CD4-positive, alpha-beta T cell treated with Interleukin-17A for 4 hours (primary cell): Measurements from ENCODE around the gene MIS18A.
"Not testable (repeated sequence)": the region's sequence is repeated elsewhere in the genome, so short reads cannot be mapped to it uniquely, and the experiment has no call there.

Source experiments
- DNase-seq: peaks from one replicate; pipeline ENCODE4 v3.0.0-alpha.2; 2020; ENCODE audit warnings: mixed read lengths

Gene MIS18A

DNA sequence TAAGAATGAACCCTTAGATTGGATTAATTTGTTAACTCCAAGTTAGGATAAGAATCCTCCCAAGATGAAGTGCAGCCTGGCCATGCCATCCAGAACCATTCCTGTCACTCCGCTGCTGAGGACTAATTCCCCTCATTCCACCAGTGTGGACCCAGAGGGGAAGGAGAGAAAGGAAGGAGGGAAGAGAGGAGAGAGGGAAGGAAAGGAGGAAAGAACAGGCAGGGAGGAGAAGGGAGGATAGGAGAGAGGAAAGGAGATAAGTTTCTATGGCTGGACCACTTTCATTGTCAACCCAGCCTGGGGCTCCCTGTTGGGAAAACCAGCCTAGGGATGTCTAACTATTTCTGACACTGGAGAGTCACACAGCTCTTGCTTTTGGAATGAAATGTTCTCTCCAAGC lies 24.5 kb upstream of the MIS18A start:
- no peak for DNase-seq

DNA sequence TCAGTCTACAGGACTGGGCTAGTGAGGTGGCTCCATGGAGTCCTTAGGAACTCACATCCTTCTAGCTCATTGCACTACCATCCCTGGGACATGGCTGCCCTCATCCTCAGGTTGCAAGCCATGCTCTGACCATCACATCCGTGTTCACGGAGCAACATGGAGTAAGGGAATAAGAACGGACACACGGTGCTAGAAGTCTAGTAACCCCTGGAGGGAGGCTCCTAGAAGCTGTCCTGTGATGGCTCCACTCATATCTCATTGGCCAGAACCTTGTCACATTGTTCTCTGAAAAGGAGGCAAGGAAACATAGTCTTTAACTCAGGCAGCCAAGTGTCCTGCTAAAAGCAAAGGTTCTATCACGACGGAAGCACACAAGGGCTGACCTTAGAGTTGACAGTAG lies 23.7 kb upstream of the MIS18A start:
- no peak for DNase-seq

- DNase-seq = no peak
These were observed 22.7 kb upstream of the MIS18A start for GRCh38 chr21:32301596-32301995.

DNA sequence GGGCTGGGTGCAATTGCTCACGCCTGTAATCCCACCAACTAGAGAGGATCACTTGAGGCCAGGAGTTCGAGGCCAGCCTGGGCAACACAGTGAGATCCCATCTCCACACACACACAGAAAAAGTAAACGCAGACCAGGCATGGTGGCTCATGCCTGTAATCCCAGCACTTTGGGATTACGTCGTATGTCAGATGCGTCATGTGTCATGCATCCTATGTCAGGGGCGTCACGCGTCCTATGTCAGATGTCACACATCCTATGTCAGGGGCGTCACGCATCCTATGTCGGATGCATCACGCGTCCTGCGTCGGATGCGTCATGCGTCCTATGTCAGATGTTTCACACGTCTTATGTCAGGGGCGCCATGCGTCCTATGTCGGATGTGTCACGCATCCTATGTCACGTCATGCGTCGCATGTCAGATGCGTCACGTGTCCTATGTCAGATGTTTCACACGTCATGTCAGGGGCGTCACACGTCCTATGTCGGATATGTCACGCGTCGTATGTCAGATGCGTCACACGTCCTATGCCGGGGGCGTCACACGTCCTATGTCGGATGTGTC lies 21.4 kb upstream of the MIS18A start:
- no peak for DNase-seq

- DNase-seq = no peak
These were observed 20.8 kb upstream of the MIS18A start for GRCh38 chr21:32299695-32300094.

GRCh38 chr21:32298658-32299081 lies 19.8 kb upstream of the MIS18A start, which contains the start of gene MRAP:
MRAP (plus strand) TSS chr21:32298855; CDS start chr21:32298972, 117 bp downstream.
- no peak for DNase-seq

DNA sequence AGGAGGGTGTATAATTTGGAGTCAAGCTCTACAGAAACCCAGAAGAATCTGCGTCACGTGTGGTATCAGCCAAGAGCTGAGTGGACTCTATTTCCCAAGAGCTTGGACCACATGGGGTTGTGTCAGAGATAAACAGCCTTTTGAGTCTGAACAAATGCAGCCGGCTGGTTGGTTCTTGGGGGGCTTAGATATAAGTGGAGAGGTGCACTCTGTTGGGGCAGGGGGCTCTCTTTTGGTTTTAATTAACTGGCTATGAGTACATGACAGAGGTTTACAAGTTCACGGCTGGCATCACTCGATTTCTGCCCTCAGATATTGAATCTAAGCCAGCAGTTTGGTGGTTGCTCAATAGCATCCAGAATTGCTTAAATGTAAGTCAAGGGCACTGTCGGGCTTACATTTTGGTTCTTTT lies 19.3 kb upstream of the MIS18A start:
- DNase-seq = no peak

DNA sequence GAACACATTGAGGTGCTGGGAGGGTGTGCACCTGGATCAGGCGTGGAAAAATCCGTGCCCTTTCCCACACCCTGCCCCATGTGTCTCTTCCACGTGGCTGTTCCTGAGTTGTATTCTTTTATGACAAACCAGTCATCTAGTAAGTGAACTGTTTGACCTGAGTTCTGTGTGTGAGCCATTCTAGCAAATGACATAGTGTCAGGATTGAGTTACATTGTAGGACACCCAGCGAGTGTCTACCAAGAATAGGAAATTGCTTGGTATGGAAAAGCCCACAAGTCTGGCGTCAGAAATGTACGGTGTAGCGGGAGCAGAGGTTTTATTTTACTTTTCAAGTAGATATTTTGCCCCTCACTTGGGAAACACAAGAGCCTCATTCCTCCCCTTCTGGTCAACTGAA lies 18.6 kb upstream of the MIS18A start:
- no peak for DNase-seq

DNA sequence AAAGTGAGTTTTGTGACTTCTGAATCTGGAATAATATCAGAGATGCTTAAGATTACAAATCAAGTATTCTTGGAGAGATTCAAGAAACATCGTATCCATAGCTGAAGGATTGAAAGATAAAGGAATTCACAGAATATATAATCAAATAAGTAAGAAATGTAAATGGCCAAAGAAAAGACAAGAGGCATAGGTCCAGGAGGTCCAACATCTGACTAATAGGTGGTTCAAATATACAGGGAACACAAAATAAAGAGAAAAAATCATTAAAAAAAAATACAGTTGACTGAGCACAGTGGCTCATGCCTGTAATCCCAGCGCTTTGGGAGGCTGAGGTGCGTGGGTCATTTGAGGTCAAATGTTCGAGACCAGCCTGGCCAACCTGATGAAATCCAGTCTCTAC lies 6.6 kb upstream of the MIS18A start:
- DNase-seq = no peak

- no peak for DNase-seq
These were observed 4.1 kb upstream of the MIS18A start for GRCh38 chr21:32282992-32283391.

- DNase-seq = no peak
These were observed 2.7 kb upstream of the MIS18A start for GRCh38 chr21:32281531-32281930.

DNA sequence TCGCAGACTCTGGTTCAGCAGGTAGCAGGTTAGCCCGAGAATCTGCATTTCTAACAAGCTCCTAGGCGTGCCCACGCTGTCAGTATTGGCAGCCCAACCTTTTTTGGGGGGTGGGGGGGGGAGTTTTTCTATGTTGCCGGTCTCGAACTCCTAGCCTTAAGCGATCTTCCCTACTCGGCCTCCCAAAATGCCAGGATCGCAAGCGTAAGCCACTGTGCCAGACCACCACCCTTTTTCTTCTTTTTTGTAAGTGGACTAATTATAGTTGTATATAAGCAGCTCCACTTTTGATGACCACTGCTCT lies 480 bp upstream of the MIS18A start:
- no peak for DNase-seq

GRCh38 chr21:32278103-32278502 lies 746 bp downstream of the MIS18A start:
- DNase-seq = no peak

- no peak for DNase-seq
These were observed 2.2 kb downstream of the MIS18A start for GRCh38 chr21:32276671-32277070.

GRCh38 chr21:32270748-32271147 lies 8.1 kb downstream of the MIS18A start:
- DNase-seq = no peak

DNA sequence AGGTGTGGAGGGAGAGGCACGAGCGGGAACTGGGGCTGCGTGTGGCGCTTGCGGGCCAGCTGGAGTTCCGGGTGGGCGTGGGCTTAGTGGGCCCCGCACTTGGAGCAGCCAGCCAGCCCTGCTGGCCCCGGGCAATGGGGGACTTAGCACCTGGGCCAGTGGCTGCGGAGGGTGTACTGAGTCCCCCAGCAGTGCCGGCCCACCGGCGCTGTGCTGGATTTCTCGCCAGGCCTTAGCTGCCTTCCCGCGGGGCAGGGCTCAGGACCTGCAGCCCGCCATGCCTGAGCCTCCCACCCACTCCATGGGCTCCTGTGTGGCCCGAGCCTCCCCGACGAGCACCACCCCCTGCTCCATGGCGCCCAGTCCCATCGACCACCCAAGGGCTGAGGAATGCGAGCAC lies 13.5 kb downstream of the MIS18A start:
- DNase-seq = not testable (repeated sequence)

GRCh38 chr21:32261929-32262328 lies 16.9 kb downstream of the MIS18A start:
- DNase-seq = no peak

- DNase-seq = no peak
These were observed 18.7 kb downstream of the MIS18A start for GRCh38 chr21:32260130-32260529.

GRCh38 chr21:32258786-32259048 lies 20.1 kb downstream of the MIS18A start:
- not testable (repeated sequence) for DNase-seq

DNA sequence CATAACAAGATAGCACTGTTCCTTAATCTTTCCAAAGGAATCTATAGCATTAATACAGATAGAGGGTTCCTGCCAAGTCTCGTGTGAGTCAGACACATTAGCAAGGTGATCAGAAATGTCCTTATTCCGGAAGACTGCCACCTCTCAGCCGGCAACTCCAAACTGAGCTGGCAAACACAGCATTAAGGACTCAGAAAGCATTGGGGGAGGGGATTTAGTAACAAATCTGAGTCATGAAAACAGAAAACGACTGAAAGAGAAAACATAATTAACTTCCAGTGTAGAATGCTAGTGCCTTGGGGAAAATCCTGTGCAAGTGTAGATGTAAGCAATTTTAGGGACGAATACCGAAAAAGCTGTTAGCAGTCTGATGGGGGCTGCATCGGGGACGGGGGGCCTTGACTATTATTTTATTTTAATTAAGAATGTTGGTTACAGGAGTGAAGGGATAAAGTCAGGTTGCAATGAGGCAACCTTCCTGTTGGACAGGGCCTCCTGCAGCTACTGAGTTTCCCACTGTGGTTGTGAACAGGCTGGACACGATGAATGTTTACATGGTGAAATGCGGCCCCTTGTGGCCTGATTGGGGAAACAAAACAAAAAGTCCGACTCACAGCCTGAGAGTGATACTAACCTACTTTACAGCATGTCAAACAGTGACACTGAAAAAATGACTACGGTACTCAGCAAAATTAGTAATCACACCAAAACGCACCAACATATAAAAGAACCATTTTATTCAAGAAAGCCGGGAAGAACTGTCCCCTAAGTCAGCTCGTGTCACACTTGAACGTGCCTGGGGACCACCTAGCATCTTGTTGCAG lies 20.7 kb downstream of the MIS18A start:
- peak; percentile 15 for DNase-seq

GRCh38 chr21:32256873-32257620 lies 21.8 kb downstream of the MIS18A start:
- DNase-seq = no peak

DNA sequence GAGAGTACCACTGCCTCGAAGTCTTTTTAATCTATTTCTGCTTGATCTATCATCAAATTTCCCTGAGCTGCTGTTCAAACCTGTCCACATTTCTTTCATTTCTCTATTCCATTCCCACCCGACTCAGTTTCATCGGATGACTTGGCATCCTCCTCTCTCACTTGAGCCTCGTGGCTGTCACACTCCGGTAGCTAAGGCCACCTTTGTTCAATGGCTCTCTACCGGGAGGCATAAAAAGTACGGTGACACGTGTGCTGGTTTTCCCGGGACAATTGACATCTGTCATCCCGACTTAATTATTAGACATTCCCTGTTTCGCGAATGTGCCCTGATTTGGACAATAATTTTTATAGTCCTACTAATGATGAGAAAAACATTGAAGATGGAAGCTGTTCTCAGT lies 22.6 kb downstream of the MIS18A start:
- DNase-seq = no peak

DNA sequence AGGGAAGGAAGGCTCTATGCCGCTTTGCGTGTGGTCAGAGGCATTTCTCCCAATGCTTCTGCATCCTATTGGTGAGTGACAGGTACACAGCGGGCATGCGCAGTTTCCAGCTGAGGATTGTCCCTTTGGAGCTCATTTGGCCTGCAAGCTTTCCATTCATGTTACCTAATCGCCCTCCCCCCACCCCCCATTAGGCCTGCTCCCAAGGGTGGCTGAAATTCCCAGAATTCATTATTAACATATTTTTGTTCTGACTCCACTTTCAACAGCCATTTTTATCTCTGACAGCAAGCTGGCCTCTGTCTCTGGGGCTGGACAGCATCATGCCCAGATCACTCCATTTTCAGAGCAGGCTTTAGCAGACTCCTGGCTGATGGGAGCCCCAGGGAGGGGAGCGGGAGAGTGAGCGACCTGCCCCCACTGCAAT lies 25.6 kb downstream of the MIS18A start:
- DNase-seq = no peak

DNA sequence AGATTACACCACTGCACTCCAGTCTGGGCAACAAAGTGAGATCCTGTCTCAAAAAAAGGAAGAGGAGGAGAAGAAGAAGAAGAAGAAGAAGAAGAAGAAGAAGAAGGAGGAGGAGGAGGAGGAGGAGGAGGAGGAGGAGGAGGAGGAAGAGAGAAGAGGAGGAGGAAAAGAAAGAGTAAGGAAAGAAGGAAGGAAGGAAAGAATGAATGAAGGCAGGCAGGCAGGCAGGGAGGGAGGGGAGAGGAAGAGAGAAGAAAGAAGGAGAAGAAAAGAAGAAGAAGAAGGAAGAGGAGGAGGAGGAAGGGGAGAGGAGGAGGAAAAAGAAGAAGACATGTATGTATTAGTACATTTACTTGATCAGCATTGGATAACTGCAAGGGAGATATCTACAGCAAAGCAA lies 26.7 kb downstream of the MIS18A start:
- no peak for DNase-seq
